ENCODE data around the gene CDADC1. TPM values are rescaled to one million over a fixed set of nuclear protein-coding genes. Genes with fewer than 3 reads are reported as not detected.

The CDADC1 gene
- total RNA-seq, 1 experiment from 2014 or later = 1.0 TPM

GRCh38 chr13:49307365-49307764, 59.6 kb downstream of the CDADC1 start:
- no peak for DNase-seq
- Histone ChIP-seq H3K36me3 (replicated peaks; ENCODE audit: control insufficient read depth, insufficient read depth, low read length) (no peaks in the 10 kb centered on the region), H3K4me3 (ENCODE audit: insufficient read depth, low read depth, low read length) (no peak overlapping the region), H3K27me3 (ENCODE audit: control insufficient read depth, insufficient read depth, low read length) (no peaks in the 10 kb centered on the region)

GRCh38 chr13:49308097-49308875, 60.6 kb downstream of the CDADC1 start:
- no peak for DNase-seq
- Histone ChIP-seq H3K27me3 (ENCODE audit: control insufficient read depth, insufficient read depth, low read length) (no peaks in the 10 kb centered on the region), H3K4me3 (ENCODE audit: insufficient read depth, low read depth, low read length) (no peak overlapping the region), H3K36me3 (replicated peaks; ENCODE audit: control insufficient read depth, insufficient read depth, low read length) (no peaks in the 10 kb centered on the region)

DNA sequence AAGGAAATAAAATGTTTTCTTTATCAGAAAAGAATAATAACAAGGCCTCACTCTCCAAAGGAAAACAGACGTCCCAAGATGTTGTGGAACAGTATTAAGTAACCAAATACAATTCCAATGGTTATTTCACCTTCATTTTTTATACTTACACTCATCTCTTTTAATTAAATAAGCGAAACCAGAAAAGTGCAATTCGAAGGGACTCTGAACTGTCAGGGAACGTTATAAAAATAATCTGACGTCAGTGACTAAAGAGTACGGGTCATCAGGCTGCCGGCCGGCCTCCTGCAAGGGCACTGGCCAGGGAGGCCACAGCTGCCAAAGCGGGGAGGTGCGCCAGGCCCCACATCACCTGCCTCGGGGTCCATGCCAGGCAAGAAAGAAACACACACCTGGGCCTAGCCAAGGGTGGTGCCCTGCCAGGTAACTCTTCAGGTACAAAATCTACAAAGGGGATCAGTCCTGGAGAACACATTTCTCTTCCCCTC, 61.2 kb downstream of the CDADC1 start:
- Histone ChIP-seq H3K27me3 (ENCODE audit: control insufficient read depth, insufficient read depth, low read length) (no peaks in the 10 kb centered on the region), H3K4me3 (ENCODE audit: insufficient read depth, low read depth, low read length) (no peak overlapping the region), H3K36me3 (replicated peaks; ENCODE audit: control insufficient read depth, insufficient read depth, low read length) (no peaks in the 10 kb centered on the region)
- DNase-seq = no peak

DNA sequence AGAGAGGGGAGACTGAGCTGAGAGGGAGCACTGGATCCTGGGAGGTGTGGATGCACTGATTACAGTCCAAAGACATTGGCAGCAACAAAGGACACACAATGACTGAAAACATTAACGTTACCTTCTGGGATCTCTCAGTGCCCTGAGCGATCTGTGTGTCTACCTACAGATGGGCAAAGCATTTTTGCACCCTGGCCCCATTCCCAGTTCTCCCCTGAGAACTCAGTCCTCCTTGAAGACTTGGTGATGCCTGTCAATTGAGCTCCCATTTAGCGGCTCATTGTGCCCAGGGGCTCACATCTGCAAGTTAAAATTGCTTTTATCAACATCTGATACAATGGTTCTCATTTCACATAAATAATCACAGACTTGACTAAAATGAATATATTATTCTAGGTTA, 62.5 kb downstream of the CDADC1 start:
- Histone ChIP-seq H3K27me3 (ENCODE audit: control insufficient read depth, insufficient read depth, low read length) (no peaks in the 10 kb centered on the region), H3K4me3 (ENCODE audit: insufficient read depth, low read depth, low read length) (no peak overlapping the region), H3K36me3 (replicated peaks; ENCODE audit: control insufficient read depth, insufficient read depth, low read length) (no peaks in the 10 kb centered on the region)
- no peak for DNase-seq

DNA sequence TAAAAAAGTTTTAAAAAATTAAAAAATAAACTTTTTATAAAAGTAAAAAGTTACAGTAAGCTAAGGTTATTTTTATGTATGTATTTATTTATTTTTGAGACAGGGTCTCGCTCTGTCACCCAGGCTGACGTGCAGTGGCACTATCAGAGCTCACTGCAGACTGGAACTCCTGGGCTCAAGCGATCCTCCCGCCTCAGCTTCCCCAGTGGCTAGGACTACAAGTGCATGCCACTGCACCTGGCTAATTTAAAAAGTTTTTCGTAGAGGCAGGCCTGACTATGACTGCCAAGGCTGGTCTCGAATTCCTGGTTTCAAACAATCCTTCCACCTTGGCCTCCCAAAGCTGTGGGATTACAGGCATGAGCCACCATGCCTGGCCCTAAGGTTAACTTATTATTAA, 64.1 kb downstream of the CDADC1 start:
- no peaks in the 10 kb centered on the region for H3K36me3 ChIP-seq (replicated peaks; ENCODE audit: control insufficient read depth, insufficient read depth, low read length)
- no peaks in the 10 kb centered on the region for H3K27me3 ChIP-seq (ENCODE audit: control insufficient read depth, insufficient read depth, low read length)
- no peak for DNase-seq
- H3K4me3 ChIP-seq (ENCODE audit: insufficient read depth, low read depth, low read length) = no peak overlapping the region

DNA sequence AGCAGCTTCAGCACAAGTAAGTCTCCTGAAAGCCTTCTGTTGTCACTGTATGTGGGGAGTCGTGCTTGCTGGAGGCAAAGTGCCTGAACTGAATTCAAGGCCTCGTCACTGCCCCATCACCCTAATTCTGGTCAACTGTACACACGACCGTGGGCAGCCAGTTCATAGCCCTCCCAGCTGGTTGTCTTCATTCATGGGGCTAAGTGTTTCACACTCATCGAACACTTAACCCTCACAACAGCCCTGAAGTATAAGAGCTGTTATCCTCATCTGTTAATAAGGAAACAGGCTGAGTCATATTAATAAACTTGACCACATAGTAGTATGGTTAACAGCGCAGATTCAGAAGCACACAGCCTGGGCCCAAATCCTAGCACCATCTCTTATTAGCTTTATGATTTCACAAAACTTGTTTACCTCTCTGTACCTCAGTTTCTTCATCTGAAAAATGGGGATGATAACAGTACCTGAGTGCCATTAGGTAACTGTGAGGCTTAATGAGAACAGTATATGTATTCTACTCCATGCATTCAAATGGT, 66.7 kb downstream of the CDADC1 start:
- Histone ChIP-seq H3K4me3 (ENCODE audit: insufficient read depth, low read depth, low read length) (no peak overlapping the region), H3K27me3 (ENCODE audit: control insufficient read depth, insufficient read depth, low read length) (no peaks in the 10 kb centered on the region), H3K36me3 (replicated peaks; ENCODE audit: control insufficient read depth, insufficient read depth, low read length) (no peaks in the 10 kb centered on the region)
- no peak for DNase-seq

DNA sequence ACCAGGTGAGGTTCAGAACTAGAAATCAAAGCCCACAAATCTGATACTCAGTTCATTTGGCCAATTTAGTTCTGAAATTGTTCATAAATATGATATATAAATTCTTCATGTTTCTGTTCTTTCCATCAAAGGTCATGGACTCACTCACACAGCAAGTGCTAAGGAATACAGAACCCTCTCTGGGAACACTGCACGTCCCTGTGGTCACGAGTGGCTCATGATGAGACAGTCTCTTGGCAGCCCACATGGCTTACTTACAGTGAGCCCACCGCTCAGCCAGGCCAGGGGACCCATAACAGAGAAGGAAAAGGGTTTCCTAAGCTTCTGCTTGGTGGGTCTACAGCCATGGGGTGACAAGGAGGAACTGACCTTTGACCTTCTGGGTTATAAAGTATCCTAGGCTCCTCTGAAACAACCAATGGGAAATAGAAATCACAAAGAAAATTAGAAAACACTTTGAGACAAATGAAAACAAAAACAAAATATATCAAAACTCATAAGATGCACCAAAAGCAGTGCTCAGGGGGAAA, 67.4 kb downstream of the CDADC1 start:
- no peak for DNase-seq

DNA sequence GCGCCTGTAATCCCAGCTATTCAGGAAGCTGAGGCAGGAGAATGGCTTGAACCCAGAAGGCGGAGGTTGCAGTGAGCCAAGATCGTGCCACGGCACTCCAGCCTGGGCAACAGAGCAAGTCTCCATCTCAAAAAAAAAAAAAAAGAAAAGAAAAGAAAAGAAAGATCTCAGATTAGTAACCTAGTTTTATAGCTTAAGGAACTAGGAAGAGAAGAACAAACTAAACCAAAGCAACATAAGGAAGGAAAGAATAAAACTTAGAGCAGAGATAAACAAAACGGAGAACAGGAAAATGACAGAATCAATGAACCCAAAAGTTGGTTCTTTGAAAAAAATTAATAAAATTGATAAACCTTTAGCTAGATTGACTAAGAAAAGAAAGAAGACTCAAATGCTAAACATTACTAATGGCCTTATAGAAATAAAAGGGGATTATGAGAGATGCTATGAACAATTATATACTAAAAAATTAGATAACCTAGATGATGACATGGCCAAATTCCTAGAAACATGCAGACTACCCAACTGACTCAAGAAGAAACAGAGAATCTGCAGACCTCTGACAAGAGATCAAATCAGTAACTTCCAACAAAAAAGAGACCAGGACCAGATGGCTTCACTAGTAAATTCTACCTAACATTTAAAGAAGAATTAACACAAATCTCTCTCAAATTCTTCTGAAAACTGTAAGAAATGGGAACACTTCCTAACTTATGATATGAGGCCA, 68.2 kb downstream of the CDADC1 start:
- Histone ChIP-seq H3K27me3 (ENCODE audit: control insufficient read depth, insufficient read depth, low read length) (no peaks in the 10 kb centered on the region), H3K4me3 (ENCODE audit: insufficient read depth, low read depth, low read length) (no peak overlapping the region), H3K36me3 (replicated peaks; ENCODE audit: control insufficient read depth, insufficient read depth, low read length) (no peaks in the 10 kb centered on the region)
- no peak for DNase-seq

More for the DNA sequence above, 67.4 kb downstream of the CDADC1 start:
- Histone ChIP-seq H3K4me3 (ENCODE audit: insufficient read depth, low read depth, low read length) (no peak overlapping the region), H3K27me3 (ENCODE audit: control insufficient read depth, insufficient read depth, low read length) (no peaks in the 10 kb centered on the region), H3K36me3 (replicated peaks; ENCODE audit: control insufficient read depth, insufficient read depth, low read length) (no peaks in the 10 kb centered on the region)

- no peaks in the 10 kb centered on the region for H3K36me3 ChIP-seq (replicated peaks; ENCODE audit: control insufficient read depth, insufficient read depth, low read length)
- H3K4me3 ChIP-seq (ENCODE audit: insufficient read depth, low read depth, low read length) = no peak overlapping the region
- DNase-seq = no peak
- H3K27me3 ChIP-seq (ENCODE audit: control insufficient read depth, insufficient read depth, low read length) = no peaks in the 10 kb centered on the region
These were observed 71.8 kb downstream of the CDADC1 start for GRCh38 chr13:49319551-49319950.

DNA sequence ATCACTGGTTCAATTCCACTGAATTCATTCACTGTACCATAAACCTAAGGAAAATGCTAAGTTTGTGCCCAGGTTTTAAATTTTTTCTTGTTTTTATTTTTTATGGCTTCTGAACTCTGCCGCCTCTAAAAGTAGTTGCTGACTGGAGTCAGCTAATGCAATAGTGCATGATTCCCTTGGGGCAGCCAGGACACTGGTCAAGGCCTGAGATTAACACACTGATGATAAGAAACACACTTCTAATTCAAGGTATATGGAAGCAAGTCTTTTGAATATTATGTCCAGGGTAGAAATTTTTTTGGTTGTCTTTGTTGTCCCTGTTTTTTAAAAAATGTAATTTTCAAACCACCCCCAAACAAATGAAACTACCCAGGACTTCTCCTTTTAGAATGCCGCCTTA, 72.2 kb downstream of the CDADC1 start:
- H3K36me3 ChIP-seq (replicated peaks; ENCODE audit: control insufficient read depth, insufficient read depth, low read length) = no peaks in the 10 kb centered on the region
- DNase-seq = no peak
- H3K27me3 ChIP-seq (ENCODE audit: control insufficient read depth, insufficient read depth, low read length) = no peaks in the 10 kb centered on the region
- H3K4me3 ChIP-seq (ENCODE audit: insufficient read depth, low read depth, low read length) = no peak overlapping the region

GRCh38 chr13:49320975-49321374, 73.2 kb downstream of the CDADC1 start:
- no peaks in the 10 kb centered on the region for H3K27me3 ChIP-seq (ENCODE audit: control insufficient read depth, insufficient read depth, low read length)
- DNase-seq = no peak
- H3K4me3 ChIP-seq (ENCODE audit: insufficient read depth, low read depth, low read length) = no peak overlapping the region
- no peaks in the 10 kb centered on the region for H3K36me3 ChIP-seq (replicated peaks; ENCODE audit: control insufficient read depth, insufficient read depth, low read length)

DNA sequence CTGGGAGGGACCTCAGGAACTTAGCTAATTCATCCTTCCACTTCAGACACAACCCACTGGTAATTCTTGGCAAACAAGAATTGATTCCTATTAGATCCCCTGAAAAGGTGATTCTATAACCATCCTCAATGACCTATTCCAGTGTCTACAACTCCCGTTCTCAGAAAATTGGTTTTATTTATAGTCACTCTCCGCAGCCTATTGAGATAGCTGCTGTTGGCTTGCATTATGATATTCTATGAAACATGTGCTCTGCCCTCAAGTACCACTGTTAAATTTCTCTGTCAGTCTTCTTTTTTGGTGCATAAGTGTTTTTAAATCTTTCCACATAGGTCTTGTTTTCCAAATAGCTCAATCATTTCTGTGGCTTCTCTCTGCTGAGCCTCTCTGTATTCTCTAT, 75.0 kb downstream of the CDADC1 start:
- DNase-seq = no peak
- Histone ChIP-seq H3K4me3 (ENCODE audit: insufficient read depth, low read depth, low read length) (no peak overlapping the region), H3K27me3 (ENCODE audit: control insufficient read depth, insufficient read depth, low read length) (no peaks in the 10 kb centered on the region), H3K36me3 (replicated peaks; ENCODE audit: control insufficient read depth, insufficient read depth, low read length) (no peaks in the 10 kb centered on the region)

GRCh38 chr13:49323344-49323743, 75.6 kb downstream of the CDADC1 start:
- Histone ChIP-seq H3K36me3 (replicated peaks; ENCODE audit: control insufficient read depth, insufficient read depth, low read length) (no peaks in the 10 kb centered on the region), H3K4me3 (ENCODE audit: insufficient read depth, low read depth, low read length) (no peak overlapping the region), H3K27me3 (ENCODE audit: control insufficient read depth, insufficient read depth, low read length) (no peaks in the 10 kb centered on the region)
- DNase-seq = no peak

GRCh38 chr13:49326222-49326917, 78.6 kb downstream of the CDADC1 start:
- H3K27me3 ChIP-seq (ENCODE audit: control insufficient read depth, insufficient read depth, low read length) = no peaks in the 10 kb centered on the region

More at GRCh38 chr13:49326222-49326917, 78.6 kb downstream of the CDADC1 start:
- no peaks in the 10 kb centered on the region for H3K36me3 ChIP-seq (replicated peaks; ENCODE audit: control insufficient read depth, insufficient read depth, low read length)
- no peak for DNase-seq
- no peak overlapping the region for H3K4me3 ChIP-seq (ENCODE audit: insufficient read depth, low read depth, low read length)
